SK-N-MC (cell line): ENCODE measurements around the gene DMBX1.

Experiments
- DNase-seq: peaks from one replicate; pipeline ENCODE4 v3.0.0-alpha.2; 2011; ENCODE audit warnings: low read depth, low spot score
- H3K27ac ChIP-seq: fragments of 200-600 bp; sonication (generic); 2 replicates; pipeline ENCODE4 v1.5.1; 2016; ENCODE audit warnings: mixed run types
- H3K36me3 ChIP-seq: fragments of 200-600 bp; sonication (generic); 2 replicates; pipeline ENCODE4 v1.6.1; 2017; ENCODE audit warnings: antibody characterized with exemption, low read length, mixed read lengths; ENCODE audit not compliant: insufficient read depth
- H3K4me3 ChIP-seq: fragments of 200-600 bp; sonication (generic); 2 replicates; pipeline ENCODE4 v1.5.1; 2016
- H3K9ac ChIP-seq: fragments of 200-600 bp; sonication (generic); 2 replicates; pipeline ENCODE4 v1.8.0; 2017; ENCODE audit warnings: mixed run types, mixed read lengths; ENCODE audit not compliant: insufficient read length
- H3K9me3 ChIP-seq: fragments of 200-600 bp; sonication (generic); 2 replicates; pipeline ENCODE4 v1.6.1; 2017; ENCODE audit warnings: low read depth, mild to moderate bottlenecking, antibody characterized with exemption, low read length, moderate library complexity, mixed read lengths
- EZH2 ChIP-seq: fragments of 200-600 bp; sonication (generic); IDR thresholded peaks from one replicate; pipeline ENCODE4 v1.6.1; 2017; ENCODE audit warnings: antibody characterized with exemption
- FOXP2 ChIP-seq: optimal IDR thresholded peaks from 2 replicates; pipeline ENCODE3; 2011; ENCODE audit warnings: mild to moderate bottlenecking, moderate library complexity; ENCODE audit not compliant: insufficient read depth; ENCODE audit errors: extremely low read length, control extremely low read depth
- POLR2AphosphoS5 ChIP-seq: IDR thresholded peaks from 2 replicates; pipeline ENCODE4 v1.6.1; 2012; ENCODE audit warnings: mild to moderate bottlenecking, low read depth, low read length, borderline replicate concordance

Gene DMBX1

DNA sequence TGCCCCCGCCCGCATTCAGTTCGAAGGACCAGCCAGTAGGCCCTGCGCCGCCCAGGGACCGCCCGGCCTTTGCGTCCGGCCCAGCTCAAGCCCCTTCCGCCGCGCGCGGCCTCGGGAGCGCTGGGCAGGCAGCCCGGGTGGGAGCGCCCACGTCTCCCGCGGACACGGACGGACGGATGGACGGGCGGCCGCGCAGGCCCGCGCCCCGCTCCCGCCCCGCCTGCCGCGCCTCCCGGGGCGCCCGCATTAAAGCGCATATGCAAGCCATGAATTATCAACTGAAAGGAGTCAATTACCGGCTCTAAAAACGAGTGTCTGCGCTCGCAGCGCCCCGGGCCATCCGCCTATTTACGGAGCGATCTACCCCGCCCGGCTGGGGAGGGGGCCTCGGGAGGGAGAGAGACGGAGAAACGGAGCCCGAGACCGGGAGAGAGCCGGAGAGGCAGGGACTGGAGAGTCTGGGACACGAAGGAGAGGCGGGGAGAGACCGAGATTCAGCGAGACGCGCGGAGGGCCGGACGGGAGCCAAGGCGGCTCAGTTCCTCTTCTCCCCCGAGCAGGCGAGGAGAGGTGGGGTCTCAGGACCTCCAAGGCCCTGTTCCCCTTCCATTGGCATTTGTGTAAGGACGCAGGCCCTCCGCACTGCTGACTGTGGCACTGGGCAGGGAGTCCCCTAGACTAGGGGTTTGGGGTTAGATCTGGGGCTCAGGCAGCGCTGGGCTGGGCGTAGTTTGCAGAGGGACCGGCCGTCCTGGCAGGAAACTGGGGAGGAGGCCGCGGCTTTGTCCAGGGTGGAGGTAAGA is 41.3 kb upstream of the DMBX1 start:
- Histone ChIP-seq H3K9me3 (no peaks in the 10 kb centered on the region), H3K9ac (no peak overlapping the region), H3K36me3 (no peaks in the 10 kb centered on the region), H3K27ac (no peak overlapping the region), H3K4me3 (no peak overlapping the region)
- no peak for DNase-seq
- TF ChIP-seq FOXP2 (no peak), EZH2 (peak; percentile 98)

DNA sequence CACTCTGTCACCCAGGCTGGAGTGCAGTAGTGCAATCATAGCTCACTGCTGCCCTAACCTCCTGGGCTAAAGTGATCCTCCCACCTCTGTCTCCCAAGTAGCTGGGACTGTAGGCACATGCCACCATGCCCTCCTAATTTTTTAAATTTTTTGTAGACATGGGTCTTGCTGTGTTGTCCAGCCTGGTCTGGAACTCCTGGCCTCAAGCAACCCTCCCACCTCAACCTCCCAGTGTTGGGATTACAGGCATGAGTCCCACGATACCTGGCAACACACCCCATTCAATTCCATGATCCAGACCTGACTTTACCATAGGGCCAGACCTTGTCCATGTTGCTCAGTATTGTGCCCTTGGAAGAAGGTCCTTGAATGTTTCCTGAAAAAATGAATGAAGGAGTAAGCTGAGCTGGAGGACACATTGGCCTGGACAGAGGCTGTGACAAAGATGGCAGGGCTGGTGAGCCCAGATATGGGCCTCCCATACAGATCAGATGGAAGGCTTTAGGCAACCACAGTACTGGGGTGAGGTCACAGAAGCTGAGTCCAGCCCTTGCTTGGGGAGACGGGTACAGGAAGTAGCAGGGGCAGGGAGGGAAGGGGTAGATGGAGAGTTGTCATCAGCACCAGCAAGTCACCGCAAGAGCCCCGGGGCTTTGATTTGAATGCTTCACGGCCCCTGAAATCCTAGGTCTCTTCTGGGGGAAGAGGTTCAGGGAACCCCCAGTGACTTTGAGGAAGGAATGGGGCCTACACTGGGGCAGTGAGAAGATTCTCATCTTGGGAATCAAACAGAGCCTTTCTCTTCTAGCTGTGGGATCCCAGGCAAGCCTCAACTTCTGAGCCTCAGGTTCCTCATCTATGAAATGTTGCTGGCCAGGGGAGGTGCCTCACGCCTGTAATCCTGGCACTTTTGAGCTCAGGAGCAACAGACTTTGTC is 40.1 kb upstream of the DMBX1 start:
- Histone ChIP-seq H3K27ac (no peak overlapping the region), H3K4me3 (no peak overlapping the region), H3K9me3 (no peaks in the 10 kb centered on the region), H3K9ac (no peak overlapping the region), H3K36me3 (no peaks in the 10 kb centered on the region)
- TF ChIP-seq FOXP2 (no peak), EZH2 (no peak), POLR2AphosphoS5 (no peak)
- DNase-seq: no peak

DNA sequence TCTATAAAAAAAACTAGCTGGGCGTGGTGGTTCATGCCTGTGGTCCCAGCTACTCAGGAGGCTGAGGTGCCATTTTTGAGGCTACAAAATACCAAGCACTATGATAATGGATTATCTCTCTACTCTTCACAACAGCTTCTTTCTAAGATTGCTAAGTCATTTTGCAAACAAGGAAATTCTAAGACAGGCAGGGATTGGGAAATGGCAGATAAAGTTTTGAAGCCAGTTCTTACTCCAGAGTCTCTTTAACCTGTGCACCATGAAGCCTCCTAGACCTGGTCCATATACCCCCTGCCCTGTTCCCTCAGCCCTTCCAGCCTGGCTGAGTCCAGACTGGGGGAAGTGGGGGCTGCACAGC is 39.5 kb upstream of the DMBX1 start:
- TF ChIP-seq FOXP2: no peak
- no peak for TF ChIP-seq EZH2
- no peak for TF ChIP-seq POLR2AphosphoS5
- Histone ChIP-seq H3K36me3 (no peaks in the 10 kb centered on the region), H3K9me3 (no peaks in the 10 kb centered on the region), H3K27ac (no peak overlapping the region), H3K4me3 (no peak overlapping the region), H3K9ac (no peak overlapping the region)
- DNase-seq: no peak

GRCh38 chr1:46451948-46452930 is 37.4 kb upstream of the DMBX1 start:
- no peak for DNase-seq
- Histone ChIP-seq H3K36me3 (no peaks in the 10 kb centered on the region), H3K4me3 (no peak overlapping the region), H3K27ac (no peak overlapping the region), H3K9ac (no peak overlapping the region), H3K9me3 (no peaks in the 10 kb centered on the region)
- TF ChIP-seq POLR2AphosphoS5: no peak
- no peak for TF ChIP-seq FOXP2
- no peak for TF ChIP-seq EZH2

DNA sequence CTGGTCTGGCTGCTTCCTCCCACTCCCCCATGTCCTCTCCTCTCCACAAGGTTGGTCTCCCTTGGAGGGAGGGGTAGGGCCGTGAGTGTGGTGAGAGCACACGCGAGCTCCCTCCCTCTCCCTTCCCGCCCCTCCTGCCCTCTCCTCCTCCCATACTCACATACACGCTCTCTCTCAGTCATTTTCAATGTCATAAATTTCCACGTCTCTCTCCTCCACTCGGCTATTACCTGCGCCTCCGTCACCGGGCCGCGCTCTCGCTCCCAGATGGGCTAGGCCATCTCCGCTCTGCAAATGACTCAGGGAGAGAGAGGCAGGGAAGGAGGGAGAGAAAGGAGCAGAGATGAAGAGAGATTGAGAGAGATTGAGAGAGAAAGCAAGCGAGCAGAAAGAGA is 36.7 kb upstream of the DMBX1 start:
- DNase-seq: no peak
- no peak overlapping the region for H3K9ac ChIP-seq
- H3K36me3 ChIP-seq: no peaks in the 10 kb centered on the region
- no peak overlapping the region for H3K27ac ChIP-seq
- H3K4me3 ChIP-seq: no peak overlapping the region
- TF ChIP-seq FOXP2: no peak
- no peak for TF ChIP-seq POLR2AphosphoS5
- TF ChIP-seq EZH2: no peak
- no peaks in the 10 kb centered on the region for H3K9me3 ChIP-seq

DNA sequence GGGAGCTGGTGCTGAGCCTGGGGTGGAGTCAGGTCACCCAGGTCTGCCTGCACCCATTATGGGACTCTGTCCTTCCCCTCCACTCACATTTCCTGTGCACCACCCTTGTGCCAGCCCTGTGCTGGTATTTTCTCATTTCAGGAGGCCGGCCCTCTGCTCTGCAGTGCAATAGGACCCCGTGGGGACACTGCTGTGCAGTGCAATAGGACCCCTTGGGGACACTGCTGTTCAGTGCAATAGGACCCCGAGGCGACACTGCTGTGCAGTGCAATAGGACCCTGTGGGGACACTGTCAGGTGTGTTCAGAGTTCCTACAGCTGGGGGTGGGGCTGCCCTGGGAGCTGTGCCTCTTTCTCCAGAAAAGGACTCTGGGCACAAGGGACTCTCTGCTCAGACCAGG is 36.2 kb upstream of the DMBX1 start:
- Histone ChIP-seq H3K27ac (no peak overlapping the region), H3K9me3 (no peaks in the 10 kb centered on the region), H3K4me3 (no peak overlapping the region), H3K36me3 (no peaks in the 10 kb centered on the region), H3K9ac (no peak overlapping the region)
- TF ChIP-seq EZH2 (no peak), POLR2AphosphoS5 (no peak), FOXP2 (no peak)
- DNase-seq: no peak

DNA sequence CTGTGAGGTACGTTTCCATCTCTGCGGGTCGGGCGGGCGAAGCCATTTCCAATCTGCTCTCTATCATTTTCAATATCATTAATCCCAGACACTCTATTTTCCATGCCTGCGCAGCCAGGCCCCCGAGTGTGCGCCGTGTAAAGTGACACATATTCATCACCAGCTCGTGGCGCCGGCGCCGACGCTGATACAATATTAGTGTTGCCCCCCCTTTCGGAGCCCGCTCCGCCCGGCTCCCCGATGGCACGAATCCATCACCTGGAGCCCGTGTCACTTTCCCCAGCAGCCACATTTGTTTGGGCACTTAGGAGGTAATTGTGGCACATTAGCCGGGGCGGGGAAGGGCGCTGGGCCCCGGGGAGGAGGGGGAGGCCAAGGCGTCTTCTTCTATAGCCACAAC is 33.7 kb upstream of the DMBX1 start:
- no peak for TF ChIP-seq EZH2
- TF ChIP-seq FOXP2: no peak
- TF ChIP-seq POLR2AphosphoS5: no peak
- DNase-seq: no peak
- Histone ChIP-seq H3K9me3 (no peaks in the 10 kb centered on the region), H3K36me3 (no peaks in the 10 kb centered on the region), H3K4me3 (no peak overlapping the region), H3K9ac (no peak overlapping the region), H3K27ac (no peak overlapping the region)
